ENCODE measurements around the gene EML4. TPM values are rescaled to one million over a fixed set of nuclear protein-coding genes. Genes with fewer than 3 reads are reported as not detected.

The EML4 gene
- total RNA-seq, 1 donor from 2014 or later = 109 TPM

- Histone ChIP-seq H3K9me3 (no peaks in the 10 kb centered on the region), H3K36me3 (no peaks in the 10 kb centered on the region), H3K27ac (peak overlapping the region; percentile 4), H3K4me1 (peaks cover 12% of the 10 kb centered on the region), H3K27me3 (ENCODE audit: low read depth) (no peaks in the 10 kb centered on the region), H3K4me3 (no peak overlapping the region)
- ATAC-seq (no peak), DNase-seq (no peak)
- no peak for TF ChIP-seq CTCF (IDR thresholded peaks at IDR 0.05)
- intact Hi-C loops (cut with DNase I) = no loop called here
These were observed 48.2 kb downstream of the EML4 start for GRCh38 chr2:42217307-42217706.

GRCh38 chr2:42217914-42218313 is 48.8 kb downstream of the EML4 start:
- H3K27ac ChIP-seq = no peak overlapping the region
- peaks cover 12% of the 10 kb centered on the region for H3K4me1 ChIP-seq
- no peak for TF ChIP-seq CTCF (IDR thresholded peaks at IDR 0.05)
- intact Hi-C loops (cut with DNase I) = no loop called here
- DNase-seq (no peak), ATAC-seq (no peak)
- no peak overlapping the region for H3K4me3 ChIP-seq
- H3K36me3 ChIP-seq = no peaks in the 10 kb centered on the region
- H3K9me3 ChIP-seq = no peaks in the 10 kb centered on the region
- H3K27me3 ChIP-seq (ENCODE audit: low read depth) = no peaks in the 10 kb centered on the region

GRCh38 chr2:42218712-42219111 is 49.6 kb downstream of the EML4 start:
- peaks cover 18% of the 10 kb centered on the region for H3K4me1 ChIP-seq
- no peak for DNase-seq

GRCh38 chr2:42219160-42219559 is 50.0 kb downstream of the EML4 start:
- DNase-seq (no peak), ATAC-seq (no peak)
- Histone ChIP-seq H3K27me3 (ENCODE audit: low read depth) (no peaks in the 10 kb centered on the region), H3K9me3 (no peaks in the 10 kb centered on the region), H3K4me3 (no peak overlapping the region), H3K36me3 (no peaks in the 10 kb centered on the region), H3K4me1 (peaks cover 22% of the 10 kb centered on the region), H3K27ac (no peak overlapping the region)
- intact Hi-C loops (cut with DNase I) = no loop called here
- no peak for TF ChIP-seq CTCF (IDR thresholded peaks at IDR 0.05)

More at GRCh38 chr2:42218712-42219111, 49.6 kb downstream of the EML4 start:
- H3K36me3 ChIP-seq = no peaks in the 10 kb centered on the region
- H3K9me3 ChIP-seq = no peaks in the 10 kb centered on the region
- no peak for ATAC-seq
- no peak overlapping the region for H3K27ac ChIP-seq
- H3K4me3 ChIP-seq = no peak overlapping the region
- no peaks in the 10 kb centered on the region for H3K27me3 ChIP-seq (ENCODE audit: low read depth)
- intact Hi-C loops (cut with DNase I) = no loop called here
- no peak for TF ChIP-seq CTCF (IDR thresholded peaks at IDR 0.05)

GRCh38 chr2:42220566-42220965 is 51.4 kb downstream of the EML4 start:
- ATAC-seq (no peak), DNase-seq (no peak)
- Histone ChIP-seq H3K27me3 (ENCODE audit: low read depth) (no peaks in the 10 kb centered on the region), H3K36me3 (no peaks in the 10 kb centered on the region), H3K27ac (no peak overlapping the region), H3K4me3 (no peak overlapping the region), H3K4me1 (peaks cover 31% of the 10 kb centered on the region), H3K9me3 (no peaks in the 10 kb centered on the region)
- no peak for TF ChIP-seq CTCF (IDR thresholded peaks at IDR 0.05)
- intact Hi-C loops (cut with DNase I) = no loop called here
